Stomach (tissue), 9 donors: ENCODE results near the gene CLEC10A. TPM values are rescaled to one million over a fixed set of nuclear protein-coding genes. Genes with fewer than 3 reads are reported as not detected.

Source experiments
- DNase-seq, 2 donors: peaks; one replicate each; pipeline versions ENCODE4 v3.0.0 to v3.0.0-alpha.2; 2013 to 2019
- H3K27ac ChIP-seq, 5 donors: fragments of 200-600 bp in 4 of 5; sonication (generic) in 4 of 5; one replicate each; pipeline ENCODE4 v1.5.1; 2013 to 2019; ENCODE audit warnings: mild to moderate bottlenecking in 1 of 5, moderate library complexity in 1 of 5
- H3K27me3 ChIP-seq, 3 donors: fragments of 200-600 bp; sonication (generic); one replicate each; pipeline ENCODE4 v1.5.1; 2017 to 2019; ENCODE audit warnings: mixed run types in 1 of 3
- H3K36me3 ChIP-seq, 4 donors: fragments of 200-600 bp; sonication (generic); 1 replicate in 3 of 4; 2 replicates in 1 of 4; pipeline ENCODE4 v1.5.1; 2016 to 2019
- H3K4me1 ChIP-seq, 4 donors: fragments of 200-600 bp; sonication (generic); one replicate each; pipeline ENCODE4 v1.5.1; 2016 to 2019
- H3K4me3 ChIP-seq, 4 donors: fragments of 200-600 bp; sonication (generic) in 3 of 4; one replicate each; pipeline ENCODE4 v1.5.1; 2016 to 2019; ENCODE audit warnings: mild to moderate bottlenecking in 1 of 4
- H3K9me3 ChIP-seq, 4 donors: fragments of 200-600 bp; sonication (generic); one replicate each; pipeline ENCODE4 v1.5.1; 2016 to 2019
- CTCF ChIP-seq, 7 experiments: fragments of 450-650 bp in 4 of 7; fragments of 200-600 bp in 3 of 7; sonication (generic) in 3 of 7; IDR thresholded peaks; one replicate each; pipeline ENCODE4 v1.5.1; 2016 to 2019; ENCODE audit warnings: antibody characterized with exemption in 7 of 7, control low read depth in 2 of 7, mild to moderate bottlenecking in 1 of 7
- EP300 ChIP-seq: sonication (generic); formaldehyde crosslinking; IDR thresholded peaks from one replicate; pipeline ENCODE4 v1.6.1; 2017; ENCODE audit warnings: antibody characterized with exemption
- POLR2A ChIP-seq, 4 donors: fragments of 450-650 bp; IDR thresholded peaks; one replicate each; pipeline ENCODE4 v1.6.1; 2016; ENCODE audit warnings: antibody characterized with exemption in 4 of 4, control low read depth in 2 of 4, mild to moderate bottlenecking in 1 of 4, moderate library complexity in 1 of 4
- POLR2AphosphoS5 ChIP-seq, 3 donors: sonication (generic); formaldehyde crosslinking; IDR thresholded peaks; one replicate each; pipeline ENCODE4 v1.6.1; 2016; ENCODE audit warnings: antibody characterized with exemption in 3 of 3
- WGBS, 5 donors: extraction: QIAGEN DNeasy Blood & Tissue Kit in 3 of 5; methylation state at CpG; one replicate each; pipeline versions ENCODE4 v1.1.5 to v1.1.7; 2013 to 2018; 5-methylcytosine and 5-hydroxymethylcytosine counted together
- intact Hi-C: fragments of 100-400 bp; cut with DNase I; formaldehyde crosslinking; loops from one replicate; pipeline ENCODE4 v1.15.1; 2023; ENCODE audit warnings: low total_unique reads
- polyA plus RNA-seq, 3 donors: library from polyadenylated mRNA; stranded (reverse); fragments of 200-250 nt; gene quantifications; one replicate each; pipeline ENCODE4 v1.2.3, GENCODE V29; 2013
- total RNA-seq, 5 donors: library from RNA; depleted of rRNA; stranded (reverse); fragments of >200 nt; gene quantifications; one replicate each; pipeline versions ENCODE4 v1.1.0 to v1.2.3, GENCODE V29; 2014 to 2016
- donor health status: healthy with polysubstance abuse.
- donor health status: Bipolar disorder and iron deficiency.
- donor health status: healthy.

The CLEC10A gene
- total and polyA plus RNA-seq, 8 donors, result 0.75 to 6.6 (median 2.2) TPM; not detected in 3

GRCh38 chr17:7112510-7113108 is 32.6 kb upstream of the CLEC10A start:
- Histone ChIP-seq H3K9me3 (peaks cover 0 to 6% (median 4%) of the 10 kb centered on the region in 4 donors), H3K27ac (no peak overlapping the region), H3K27me3 (peaks cover 0 to 57% (median 0%) of the 10 kb centered on the region in 3 donors), H3K4me3 (no peak overlapping the region), H3K36me3 (no peaks in the 10 kb centered on the region), H3K4me1 (peaks cover 0 to 7% (median 2%) of the 10 kb centered on the region in 4 donors)
- 58 to 73% (median 72%) methylated on average over 8 to 10 of the region's 10 CpGs for WGBS, 5 donors
- TF ChIP-seq POLR2A (IDR thresholded peaks at IDR 0.05), result no peak
- TF ChIP-seq EP300, result no peak
- TF ChIP-seq CTCF (IDR thresholded peaks at IDR 0.05), result no peak
- TF ChIP-seq POLR2AphosphoS5 (IDR thresholded peaks at IDR 0.05), result no peak
- no peak for DNase-seq
- intact Hi-C loops, result no loop called here

GRCh38 chr17:7111784-7112509 is 31.9 kb upstream of the CLEC10A start:
- peaks cover 0 to 7% (median 2%) of the 10 kb centered on the region in 4 donors for H3K4me1 ChIP-seq
- no peaks in the 10 kb centered on the region for H3K9me3 ChIP-seq
- DNase-seq, result peak in 1 of 2 donors; percentile 40
- no peak overlapping the region for H3K4me3 ChIP-seq
- H3K27me3 ChIP-seq, result peaks cover 0 to 62% (median 0%) of the 10 kb centered on the region in 3 donors
- 42 to 60% (median 49%) methylated on average over 11 to 12 of the region's 12 CpGs for WGBS, 5 donors
- TF ChIP-seq POLR2AphosphoS5 (IDR thresholded peaks at IDR 0.05), result no peak
- no peak for TF ChIP-seq POLR2A (IDR thresholded peaks at IDR 0.05)
- TF ChIP-seq EP300, result no peak
- no peak for TF ChIP-seq CTCF (IDR thresholded peaks at IDR 0.05)
- H3K36me3 ChIP-seq, result no peaks in the 10 kb centered on the region
- intact Hi-C loops, result no loop called here
- H3K27ac ChIP-seq, result no peak overlapping the region

GRCh38 chr17:7110617-7111306 is 30.7 kb upstream of the CLEC10A start:
- Histone ChIP-seq H3K27ac (no peak overlapping the region), H3K36me3 (no peaks in the 10 kb centered on the region), H3K27me3 (peaks cover 0 to 68% (median 0%) of the 10 kb centered on the region in 3 donors), H3K4me1 (peaks cover 0 to 7% (median 2%) of the 10 kb centered on the region in 4 donors), H3K9me3 (no peaks in the 10 kb centered on the region), H3K4me3 (no peak overlapping the region)
- TF ChIP-seq CTCF (IDR thresholded peaks at IDR 0.05), result no peak
- intact Hi-C loops, result no loop called here
- no peak for DNase-seq
- 58 to 70% (median 62%) methylated on average over 11 of the region's 11 CpGs for WGBS, 5 donors

- Histone ChIP-seq H3K4me3 (no peak overlapping the region), H3K27ac (no peak overlapping the region), H3K36me3 (no peaks in the 10 kb centered on the region), H3K4me1 (peaks cover 0 to 5% (median 1%) of the 10 kb centered on the region in 4 donors), H3K9me3 (no peaks in the 10 kb centered on the region), H3K27me3 (peaks cover 0 to 76% (median 0%) of the 10 kb centered on the region in 3 donors)
- no peak for DNase-seq
- intact Hi-C loops, result no loop called here
- WGBS, 5 donors, result 54 to 64% (median 63%) methylated on average over 10 of the region's 10 CpGs
- TF ChIP-seq POLR2A (IDR thresholded peaks at IDR 0.05), result no peak
- TF ChIP-seq CTCF (IDR thresholded peaks at IDR 0.05), result no peak
- no peak for TF ChIP-seq EP300
- no peak for TF ChIP-seq POLR2AphosphoS5 (IDR thresholded peaks at IDR 0.05)
These were observed 29.6 kb upstream of the CLEC10A start for GRCh38 chr17:7109461-7110322.
